Endodermal cell (in vitro differentiated cells): Measurements from ENCODE around the gene AFTPH. TPM values are rescaled to one million over a fixed set of nuclear protein-coding genes. Genes with fewer than 3 reads are reported as not detected.

Experiments used
- DNase-seq: peaks from one replicate; pipeline ENCODE4 v3.0.0-alpha.2; 2017
- H3K27ac ChIP-seq: 2 replicates; pipeline ENCODE4 v1.5.1; 2013; ENCODE audit warnings: mild to moderate bottlenecking, low read depth, low read length, moderate library complexity
- H3K27me3 ChIP-seq: 2 replicates; pipeline ENCODE4 v1.6.1; 2013; ENCODE audit warnings: mild to moderate bottlenecking, low read length, moderate library complexity; ENCODE audit not compliant: insufficient read depth, control insufficient read depth, poor library complexity, severe bottlenecking
- H3K36me3 ChIP-seq: 2 replicates; pipeline ENCODE4 v1.7.0; 2013; ENCODE audit warnings: mild to moderate bottlenecking, low read length, moderate library complexity; ENCODE audit not compliant: control insufficient read depth, insufficient read depth
- H3K4me1 ChIP-seq: one replicate; pipeline ENCODE4 v1.7.0; 2013; ENCODE audit warnings: low read length; ENCODE audit not compliant: control insufficient read depth, insufficient read depth
- H3K4me3 ChIP-seq: 2 replicates; pipeline ENCODE4 v1.5.1; 2013; ENCODE audit warnings: mild to moderate bottlenecking, low read length, moderate library complexity
- H3K9ac ChIP-seq: 2 replicates; pipeline ENCODE4 v1.6.1; 2013; ENCODE audit warnings: mild to moderate bottlenecking, low read length, moderate library complexity; ENCODE audit not compliant: poor library complexity, severe bottlenecking; ENCODE audit errors: extremely low read depth
- H3K9me3 ChIP-seq: 2 replicates; pipeline ENCODE4 v1.6.1; 2013; ENCODE audit warnings: mild to moderate bottlenecking, low read length, moderate library complexity; ENCODE audit not compliant: control insufficient read depth
- H3K27ac Mint-ChIP-seq: 2 replicates; pipeline ENCODE4 v1.8.0; 2020; ENCODE audit warnings: mixed read lengths
- H3K27me3 Mint-ChIP-seq: 2 replicates; pipeline ENCODE4 v1.8.0; 2021; ENCODE audit warnings: mild to moderate bottlenecking, mixed read lengths; ENCODE audit not compliant: insufficient read depth
- H3K36me3 Mint-ChIP-seq: 2 replicates; pipeline ENCODE4 v1.8.0; 2020; ENCODE audit warnings: low read depth, mixed read lengths
- H3K4me1 Mint-ChIP-seq: 2 replicates; pipeline ENCODE4 v1.8.0; 2020; ENCODE audit warnings: mixed read lengths
- H3K4me3 Mint-ChIP-seq: 2 replicates; pipeline ENCODE4 v1.8.0; 2020; ENCODE audit warnings: mild to moderate bottlenecking, moderate library complexity, mixed read lengths
- H3K9me3 Mint-ChIP-seq: 2 replicates; pipeline ENCODE4 v1.8.0; 2020; ENCODE audit warnings: mild to moderate bottlenecking, mixed read lengths
- CTCF ChIP-seq: fragments of 200-600 bp; sonication (generic); conservative IDR thresholded peaks from 2 replicates; pipeline ENCODE4 v1.5.0; 2021; ENCODE audit warnings: antibody characterized with exemption, mild to moderate bottlenecking
- WGBS, 2 experiments: methylation state at CpG; one replicate each; pipeline versions ENCODE4 v1.1.5 to v1.1.7; 2013; ENCODE audit warnings: missing lambda C conversion rate in 2 of 2, mixed read lengths in 1 of 2; ENCODE audit not compliant: insufficient coverage in 1 of 2, insufficient read length in 1 of 2; 5-methylcytosine and 5-hydroxymethylcytosine counted together
- total RNA-seq, 2 donors: library from RNA; stranded (reverse); fragmentation: NEBNext Ultra II Directional in 1 of 2; extraction: Animal tissue kit (Norgen Biotek cat#: 25700) in 1 of 2; gene quantifications; 2 replicates in 1 of 2; 3 replicates in 1 of 2; pipeline ENCODE4 v1.2.1, GENCODE V29; 2021

Gene AFTPH
- total RNA-seq, 2 donors from 2014 or later = 13.7 to 21.5 TPM

- Histone ChIP-seq H3K27me3 (no peaks in the 10 kb centered on the region), H3K4me1 (peaks cover 11% of the 10 kb centered on the region), H3K27ac (no peak overlapping the region), H3K4me3 (no peak overlapping the region), H3K9ac (no peak overlapping the region), H3K36me3 (no peaks in the 10 kb centered on the region), H3K9me3 (no peaks in the 10 kb centered on the region)
- Mint-ChIP-seq H3K27ac (peak overlapping the region; percentile 71), H3K27me3 (no peaks in the 10 kb centered on the region), H3K36me3 (no peaks in the 10 kb centered on the region), H3K9me3 (no peaks in the 10 kb centered on the region), H3K4me3 (no peak overlapping the region), H3K4me1 (peaks cover 33% of the 10 kb centered on the region)
- TF ChIP-seq CTCF = peak; percentile 75
- WGBS, 2 experiments = 75 to 76% methylated on average over 11 to 13 of the region's 13 CpGs
- DNase-seq = peak; percentile 91
Observed at GRCh38 chr2:64622443-64623241, 98.5 kb downstream of the AFTPH start.

- no peaks in the 10 kb centered on the region for H3K36me3 ChIP-seq
- Mint-ChIP-seq H3K36me3 (no peaks in the 10 kb centered on the region), H3K4me1 (peaks cover 26% of the 10 kb centered on the region), H3K27ac (no peak overlapping the region), H3K9me3 (no peaks in the 10 kb centered on the region), H3K27me3 (no peaks in the 10 kb centered on the region), H3K4me3 (no peak overlapping the region)
- H3K4me3 ChIP-seq = no peak overlapping the region
- WGBS, 2 experiments = 90 to 93% methylated on average over 13 of the region's 13 CpGs
- H3K27ac ChIP-seq = no peak overlapping the region
- no peaks in the 10 kb centered on the region for H3K27me3 ChIP-seq
- peak; percentile 29 for DNase-seq
- H3K9ac ChIP-seq = no peak overlapping the region
- peaks cover 6% of the 10 kb centered on the region for H3K4me1 ChIP-seq
- TF ChIP-seq CTCF = no peak
- H3K9me3 ChIP-seq = no peaks in the 10 kb centered on the region
Observed at GRCh38 chr2:64623242-64623850, 99.2 kb downstream of the AFTPH start.

GRCh38 chr2:64624108-64624610 lies 100.0 kb downstream of the AFTPH start:
- no peaks in the 10 kb centered on the region for H3K36me3 ChIP-seq
- H3K27ac ChIP-seq = no peak overlapping the region
- 91 to 94% methylated on average over 4 to 6 of the region's 6 CpGs for WGBS, 2 experiments
- H3K4me3 ChIP-seq = no peak overlapping the region
- Mint-ChIP-seq H3K27ac (no peak overlapping the region), H3K36me3 (no peaks in the 10 kb centered on the region), H3K4me1 (peaks cover 24% of the 10 kb centered on the region), H3K9me3 (no peaks in the 10 kb centered on the region), H3K4me3 (no peak overlapping the region), H3K27me3 (no peaks in the 10 kb centered on the region)
- DNase-seq = no peak
- no peak for TF ChIP-seq CTCF
- no peak overlapping the region for H3K9ac ChIP-seq
- H3K27me3 ChIP-seq = no peaks in the 10 kb centered on the region
- peaks cover 6% of the 10 kb centered on the region for H3K4me1 ChIP-seq
- H3K9me3 ChIP-seq = no peaks in the 10 kb centered on the region
